Parathyroid adenoma (tissue), 2 donors: ENCODE data around the gene GP9.

Experiments used
- H2AFZ ChIP-seq: fragments of 300-600 bp; sonication (generic); one replicate; pipeline ENCODE4 v1.7.0; 2017; ENCODE audit warnings: antibody characterized with exemption, mild to moderate bottlenecking
- H3K27ac ChIP-seq: fragments of 300-600 bp; sonication (generic); one replicate; pipeline ENCODE4 v1.7.0; 2017
- H3K27me3 ChIP-seq: fragments of 300-600 bp; sonication (generic); one replicate; pipeline ENCODE4 v1.7.0; 2017; ENCODE audit warnings: low read length; ENCODE audit not compliant: control insufficient read depth, insufficient read depth
- H3K36me3 ChIP-seq: fragments of 300-600 bp; sonication (generic); one replicate; pipeline ENCODE4 v1.7.0; 2017; ENCODE audit warnings: low read length; ENCODE audit not compliant: control insufficient read depth, insufficient read depth
- H3K4me1 ChIP-seq: fragments of 300-600 bp; sonication (generic); one replicate; pipeline ENCODE4 v1.7.0; 2017; ENCODE audit warnings: control low read depth
- H3K4me2 ChIP-seq: fragments of 300-600 bp; sonication (generic); one replicate; pipeline ENCODE4 v1.7.0; 2017; ENCODE audit warnings: low read length
- H3K4me3 ChIP-seq: fragments of 300-600 bp; sonication (generic); one replicate; pipeline ENCODE4 v1.7.0; 2017; ENCODE audit warnings: low read depth, low read length
- H3K79me2 ChIP-seq: fragments of 300-600 bp; sonication (generic); one replicate; pipeline ENCODE4 v1.7.0; 2017; ENCODE audit warnings: control low read depth
- H3K9ac ChIP-seq: fragments of 300-600 bp; sonication (generic); one replicate; pipeline ENCODE4 v1.7.0; 2017; ENCODE audit warnings: mild to moderate bottlenecking
- H3K9me3 ChIP-seq: fragments of 300-600 bp; sonication (generic); one replicate; pipeline ENCODE4 v1.7.0; 2017; ENCODE audit warnings: low read length; ENCODE audit not compliant: control insufficient read depth
- TF ChIP-seq, protein P1 (sequence below): fragments of 300-600 bp; sonication (generic); IDR thresholded peaks from one replicate; pipeline ENCODE4 v1.7.0; 2017; ENCODE audit warnings: antibody characterized with exemption, mild to moderate bottlenecking
- donor health status: primary hyperparathyroidism.

GP9 gene

GRCh38 chr3:129047553-129047839, 13.1 kb upstream of the GP9 start:
- Histone ChIP-seq H3K4me1 (no peaks in the 10 kb centered on the region), H3K9me3 (no peaks in the 10 kb centered on the region), H3K4me3 (no peak overlapping the region), H3K9ac (no peak overlapping the region), H3K36me3 (no peaks in the 10 kb centered on the region), H3K27ac (no peak overlapping the region), H3K79me2 (no peaks in the 10 kb centered on the region), H3K27me3 (no peaks in the 10 kb centered on the region), H3K4me2 (no peak overlapping the region), H2AFZ (no peak overlapping the region)
- TF ChIP-seq, protein P1, sequence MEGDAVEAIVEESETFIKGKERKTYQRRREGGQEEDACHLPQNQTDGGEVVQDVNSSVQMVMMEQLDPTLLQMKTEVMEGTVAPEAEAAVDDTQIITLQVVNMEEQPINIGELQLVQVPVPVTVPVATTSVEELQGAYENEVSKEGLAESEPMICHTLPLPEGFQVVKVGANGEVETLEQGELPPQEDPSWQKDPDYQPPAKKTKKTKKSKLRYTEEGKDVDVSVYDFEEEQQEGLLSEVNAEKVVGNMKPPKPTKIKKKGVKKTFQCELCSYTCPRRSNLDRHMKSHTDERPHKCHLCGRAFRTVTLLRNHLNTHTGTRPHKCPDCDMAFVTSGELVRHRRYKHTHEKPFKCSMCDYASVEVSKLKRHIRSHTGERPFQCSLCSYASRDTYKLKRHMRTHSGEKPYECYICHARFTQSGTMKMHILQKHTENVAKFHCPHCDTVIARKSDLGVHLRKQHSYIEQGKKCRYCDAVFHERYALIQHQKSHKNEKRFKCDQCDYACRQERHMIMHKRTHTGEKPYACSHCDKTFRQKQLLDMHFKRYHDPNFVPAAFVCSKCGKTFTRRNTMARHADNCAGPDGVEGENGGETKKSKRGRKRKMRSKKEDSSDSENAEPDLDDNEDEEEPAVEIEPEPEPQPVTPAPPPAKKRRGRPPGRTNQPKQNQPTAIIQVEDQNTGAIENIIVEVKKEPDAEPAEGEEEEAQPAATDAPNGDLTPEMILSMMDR: no peak

DNA sequence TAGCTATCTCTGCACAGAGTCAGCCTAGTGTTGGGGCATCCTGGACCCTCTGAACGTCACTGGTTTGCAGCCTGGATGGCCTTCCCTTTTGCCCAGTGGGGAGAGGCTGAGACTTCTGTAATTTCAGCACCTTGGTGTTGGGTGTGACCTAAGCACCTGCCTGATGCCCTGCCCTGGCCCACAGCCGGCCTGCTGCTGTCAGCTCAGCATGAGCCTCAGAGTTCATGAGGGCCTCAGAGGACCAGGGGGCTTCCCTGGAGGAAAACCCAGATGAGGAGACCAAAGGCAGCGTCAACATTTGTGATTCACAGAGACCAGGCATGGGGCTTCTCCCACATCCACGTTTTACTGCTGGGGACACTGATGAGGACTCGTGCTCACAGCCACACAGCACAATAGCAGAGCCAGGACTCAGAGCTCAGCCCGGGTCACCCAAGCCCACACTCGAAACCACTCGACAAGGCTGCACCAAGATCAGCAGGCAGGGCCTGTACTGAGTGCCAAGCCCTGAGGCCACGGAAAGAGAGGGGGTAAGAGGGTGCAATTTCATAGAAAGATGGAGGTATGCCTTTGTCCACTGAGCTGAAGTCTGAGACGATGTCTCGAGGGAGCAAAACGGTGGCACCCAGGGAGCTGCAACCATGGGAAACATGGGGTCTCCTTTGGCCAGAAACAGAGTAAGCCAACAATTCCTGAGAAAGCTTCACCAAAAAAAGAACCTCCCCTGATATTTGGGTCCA, 9.9 kb upstream of the GP9 start:
- Histone ChIP-seq H3K4me1 (peaks cover 2% of the 10 kb centered on the region), H3K27ac (no peak overlapping the region), H3K9me3 (no peaks in the 10 kb centered on the region), H3K79me2 (no peaks in the 10 kb centered on the region), H3K9ac (no peak overlapping the region), H3K36me3 (no peaks in the 10 kb centered on the region), H2AFZ (no peak overlapping the region), H3K27me3 (no peaks in the 10 kb centered on the region), H3K4me2 (no peak overlapping the region), H3K4me3 (no peak overlapping the region)
- TF ChIP-seq, protein P1: no peak

GRCh38 chr3:129051871-129052340, 8.7 kb upstream of the GP9 start:
- H3K4me3 ChIP-seq: no peak overlapping the region
- H3K4me1 ChIP-seq: peaks cover 2% of the 10 kb centered on the region
- no peak overlapping the region for H3K27ac ChIP-seq
- H3K79me2 ChIP-seq: no peaks in the 10 kb centered on the region
- no peaks in the 10 kb centered on the region for H3K36me3 ChIP-seq
- no peak overlapping the region for H2AFZ ChIP-seq
- H3K4me2 ChIP-seq: no peak overlapping the region
- no peaks in the 10 kb centered on the region for H3K27me3 ChIP-seq
- no peaks in the 10 kb centered on the region for H3K9me3 ChIP-seq
- no peak overlapping the region for H3K9ac ChIP-seq
- TF ChIP-seq, protein P1: no peak

GRCh38 chr3:129052675-129053074, 7.9 kb upstream of the GP9 start:
- Histone ChIP-seq H3K27ac (no peak overlapping the region), H3K4me1 (peaks cover 2% of the 10 kb centered on the region), H3K4me2 (no peak overlapping the region), H3K9ac (no peak overlapping the region), H3K4me3 (no peak overlapping the region), H3K79me2 (no peaks in the 10 kb centered on the region), H3K36me3 (no peaks in the 10 kb centered on the region), H3K9me3 (no peaks in the 10 kb centered on the region), H2AFZ (no peak overlapping the region), H3K27me3 (no peaks in the 10 kb centered on the region)
- TF ChIP-seq, protein P1: no peak

DNA sequence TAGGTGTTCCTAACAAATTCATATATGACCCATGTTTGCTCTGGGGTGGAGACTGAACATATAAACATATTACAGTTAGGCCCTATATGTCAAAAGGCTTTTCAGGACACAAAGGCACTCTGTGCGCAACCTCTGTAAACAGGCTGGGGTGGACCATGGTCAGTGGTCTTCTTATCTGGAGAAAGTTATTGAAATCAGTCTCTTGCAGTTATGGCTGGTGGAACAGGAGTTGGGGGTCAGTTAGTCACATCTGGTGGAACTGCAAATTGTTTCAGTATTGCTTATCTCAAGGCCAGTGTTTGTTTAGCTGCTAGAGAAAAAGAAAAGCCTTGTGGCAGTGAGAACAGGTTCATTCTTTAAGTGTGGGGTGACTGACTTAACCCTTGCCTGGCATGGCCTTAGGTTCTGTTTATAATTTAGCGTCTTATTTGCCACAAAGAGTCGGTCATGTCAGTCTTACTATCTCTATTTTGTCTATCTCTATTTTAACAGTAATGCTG, 5.9 kb upstream of the GP9 start:
- H3K79me2 ChIP-seq: no peaks in the 10 kb centered on the region
- H3K9ac ChIP-seq: no peak overlapping the region
- TF ChIP-seq, protein P1: no peak
- H3K27me3 ChIP-seq: no peaks in the 10 kb centered on the region
- no peak overlapping the region for H3K4me3 ChIP-seq
- H3K36me3 ChIP-seq: no peaks in the 10 kb centered on the region
- no peak overlapping the region for H3K27ac ChIP-seq
- H3K4me1 ChIP-seq: peaks cover 11% of the 10 kb centered on the region
- no peak overlapping the region for H2AFZ ChIP-seq
- H3K4me2 ChIP-seq: no peak overlapping the region
- no peaks in the 10 kb centered on the region for H3K9me3 ChIP-seq
